Measurements from ENCODE around the gene XAF1. TPM values are rescaled to one million over a fixed set of nuclear protein-coding genes. Genes with fewer than 3 reads are reported as not detected.
"Not testable (repeated sequence)": the region's sequence is repeated elsewhere in the genome, so short reads cannot be mapped to it uniquely, and the experiment has no call there.

The XAF1 gene
- total RNA-seq, 2 donors from 2014 or later, result 10.4 to 21.8 TPM

DNA sequence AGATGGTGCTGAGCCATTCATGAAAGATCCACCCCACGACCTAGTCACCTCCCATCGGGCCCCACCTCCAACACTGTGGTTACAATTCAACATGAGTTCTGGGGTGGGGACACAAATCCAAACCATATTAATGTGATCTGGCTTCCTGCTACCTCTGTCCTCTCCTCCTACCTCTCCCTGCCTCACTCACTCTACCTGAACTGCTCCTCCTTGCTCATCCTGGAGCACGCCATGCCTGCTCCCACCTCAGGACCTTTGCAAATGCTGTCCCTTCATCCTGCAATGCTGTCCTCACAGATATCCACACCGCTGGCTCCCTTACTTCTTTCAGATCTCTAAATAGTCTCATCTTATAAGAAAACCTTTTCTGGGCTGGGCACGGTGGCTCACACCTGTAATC is 31.8 kb upstream of the XAF1 start:
- H3K36me3 ChIP-seq, result no peaks in the 10 kb centered on the region
- DNase-seq (ENCODE audit: low spot score), result no peak
- intact Hi-C loops (cut with DNase I), result loop anchor here (10.0 kb wide), 1 partner anchor 131 kb away; no protein-coding TSS in a partner anchor
- H3K27ac ChIP-seq, result no peak overlapping the region
- WGBS, result 91% methylated on average over 5 of the region's 5 CpGs
- H3K4me1 ChIP-seq (replicated peaks), result no peaks in the 10 kb centered on the region
- TF ChIP-seq POLR2A (IDR thresholded peaks at IDR 0.05) (no peak), POLR2AphosphoS5 (IDR thresholded peaks at IDR 0.05) (no peak)
- TF ChIP-seq, protein P1, sequence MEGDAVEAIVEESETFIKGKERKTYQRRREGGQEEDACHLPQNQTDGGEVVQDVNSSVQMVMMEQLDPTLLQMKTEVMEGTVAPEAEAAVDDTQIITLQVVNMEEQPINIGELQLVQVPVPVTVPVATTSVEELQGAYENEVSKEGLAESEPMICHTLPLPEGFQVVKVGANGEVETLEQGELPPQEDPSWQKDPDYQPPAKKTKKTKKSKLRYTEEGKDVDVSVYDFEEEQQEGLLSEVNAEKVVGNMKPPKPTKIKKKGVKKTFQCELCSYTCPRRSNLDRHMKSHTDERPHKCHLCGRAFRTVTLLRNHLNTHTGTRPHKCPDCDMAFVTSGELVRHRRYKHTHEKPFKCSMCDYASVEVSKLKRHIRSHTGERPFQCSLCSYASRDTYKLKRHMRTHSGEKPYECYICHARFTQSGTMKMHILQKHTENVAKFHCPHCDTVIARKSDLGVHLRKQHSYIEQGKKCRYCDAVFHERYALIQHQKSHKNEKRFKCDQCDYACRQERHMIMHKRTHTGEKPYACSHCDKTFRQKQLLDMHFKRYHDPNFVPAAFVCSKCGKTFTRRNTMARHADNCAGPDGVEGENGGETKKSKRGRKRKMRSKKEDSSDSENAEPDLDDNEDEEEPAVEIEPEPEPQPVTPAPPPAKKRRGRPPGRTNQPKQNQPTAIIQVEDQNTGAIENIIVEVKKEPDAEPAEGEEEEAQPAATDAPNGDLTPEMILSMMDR (IDR thresholded peaks at IDR 0.05), result no peak
- H3K4me3 ChIP-seq, result no peak overlapping the region
- no peaks in the 10 kb centered on the region for H3K27me3 ChIP-seq (replicated peaks; ENCODE audit: insufficient read depth)
- no peaks in the 10 kb centered on the region for H3K9me3 ChIP-seq

GRCh38 chr17:6729531-6729930 is 26.3 kb upstream of the XAF1 start:
- TF ChIP-seq POLR2A (IDR thresholded peaks at IDR 0.05) (no peak), POLR2AphosphoS5 (IDR thresholded peaks at IDR 0.05) (no peak)
- TF ChIP-seq, protein P1 (IDR thresholded peaks at IDR 0.05), result no peak
- intact Hi-C loops (cut with DNase I), result loop anchor here (10.0 kb wide), 1 partner anchor 125 kb away; no protein-coding TSS in a partner anchor
- Histone ChIP-seq H3K36me3 (no peaks in the 10 kb centered on the region), H3K4me1 (replicated peaks) (no peaks in the 10 kb centered on the region), H3K27ac (no peak overlapping the region), H3K4me3 (no peak overlapping the region), H3K9me3 (no peaks in the 10 kb centered on the region), H3K27me3 (replicated peaks; ENCODE audit: insufficient read depth) (no peaks in the 10 kb centered on the region)
- no peak for DNase-seq (ENCODE audit: low spot score)
- 58% methylated on average over 4 of the region's 4 CpGs for WGBS

DNA sequence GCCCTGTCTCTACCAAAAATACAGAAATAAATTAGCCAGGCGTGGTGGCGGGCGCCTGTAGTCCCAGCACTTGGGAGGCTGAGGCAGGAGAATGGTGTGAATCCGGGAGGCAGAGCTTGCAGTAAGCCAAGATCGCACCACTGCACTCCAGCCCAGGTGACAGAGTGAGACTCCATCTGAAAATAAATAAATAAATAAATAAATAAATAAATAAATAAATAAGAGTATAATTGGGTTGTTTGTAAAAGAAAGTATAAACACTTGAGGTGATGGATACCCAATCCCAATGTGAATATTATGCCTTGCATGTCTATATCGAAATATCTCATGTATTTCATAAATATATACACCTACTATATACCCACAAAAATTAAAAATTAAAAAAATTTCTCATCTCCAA is 9.2 kb upstream of the XAF1 start:
- DNase-seq (ENCODE audit: low spot score); H3K27ac ChIP-seq; H3K9me3 ChIP-seq; intact Hi-C loops (cut with DNase I); H3K4me1 ChIP-seq (replicated peaks); H3K4me3 ChIP-seq; H3K27me3 ChIP-seq (replicated peaks; ENCODE audit: insufficient read depth); H3K36me3 ChIP-seq: not testable (repeated sequence)
- over 99% methylated on average over 6 of the region's 6 CpGs for WGBS

DNA sequence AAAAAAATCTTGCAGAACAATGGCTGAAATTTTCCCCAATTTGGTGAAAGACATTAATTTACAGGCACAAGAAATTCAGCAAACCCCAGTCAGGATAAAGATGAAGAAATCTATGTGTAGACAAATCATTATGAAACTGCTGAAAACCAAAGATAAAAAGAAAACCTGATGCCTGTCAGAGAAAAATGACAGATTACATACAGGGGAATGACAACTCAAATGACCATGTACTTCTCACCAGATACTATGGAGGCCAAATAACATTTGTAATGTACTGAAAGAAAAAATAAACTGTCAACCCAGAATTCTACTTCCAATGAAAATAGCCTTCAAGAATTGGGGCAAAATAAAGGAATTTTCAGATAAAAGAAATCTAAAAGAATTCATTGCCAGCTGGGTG is 7.2 kb upstream of the XAF1 start:
- H3K4me3 ChIP-seq, result no peak overlapping the region
- no peaks in the 10 kb centered on the region for H3K36me3 ChIP-seq
- no peak for TF ChIP-seq POLR2A (IDR thresholded peaks at IDR 0.05)
- TF ChIP-seq, protein P1 (IDR thresholded peaks at IDR 0.05), result no peak
- no peak for TF ChIP-seq POLR2AphosphoS5 (IDR thresholded peaks at IDR 0.05)
- no peaks in the 10 kb centered on the region for H3K27me3 ChIP-seq (replicated peaks; ENCODE audit: insufficient read depth)
- no peak overlapping the region for H3K27ac ChIP-seq
- no peaks in the 10 kb centered on the region for H3K4me1 ChIP-seq (replicated peaks)
- no peak for DNase-seq (ENCODE audit: low spot score)
- no peaks in the 10 kb centered on the region for H3K9me3 ChIP-seq
- intact Hi-C loops (cut with DNase I), result no loop called here

- intact Hi-C loops (cut with DNase I), result no loop called here
- Histone ChIP-seq H3K4me1 (replicated peaks) (no peaks in the 10 kb centered on the region), H3K36me3 (no peaks in the 10 kb centered on the region), H3K27me3 (replicated peaks; ENCODE audit: insufficient read depth) (no peaks in the 10 kb centered on the region), H3K9me3 (no peaks in the 10 kb centered on the region), H3K4me3 (no peak overlapping the region), H3K27ac (no peak overlapping the region)
- 84% methylated on average over 6 of the region's 6 CpGs for WGBS
- DNase-seq (ENCODE audit: low spot score), result no peak
- no peak for TF ChIP-seq POLR2A (IDR thresholded peaks at IDR 0.05)
- TF ChIP-seq POLR2AphosphoS5 (IDR thresholded peaks at IDR 0.05), result no peak
- TF ChIP-seq, protein P1 (IDR thresholded peaks at IDR 0.05), result no peak
Observed at GRCh38 chr17:6749519-6749918, 6.3 kb upstream of the XAF1 start.

Data from prostate gland (tissue), 2 donors.